Breast epithelium (tissue), 4 donors: Measurements from ENCODE around the gene ATG10. TPM values are rescaled to one million over a fixed set of nuclear protein-coding genes. Genes with fewer than 3 reads are reported as not detected.

Experiments used
- DNase-seq, 2 donors: peaks; one replicate each; pipeline ENCODE4 v3.0.0-alpha.2; 2019; ENCODE audit warnings: low spot score in 2 of 2
- H3K27ac ChIP-seq, 2 donors: fragments of 200-600 bp; sonication (generic) in 1 of 2; one replicate each; pipeline ENCODE4 v1.5.1; 2016 to 2019; ENCODE audit warnings: mild to moderate bottlenecking in 1 of 2
- H3K27me3 ChIP-seq, 2 donors: fragments of 200-600 bp; sonication (generic) in 1 of 2; one replicate each; pipeline versions ENCODE4 v1.5.1 to v1.6.0; 2017 to 2019; ENCODE audit warnings: control low read depth in 1 of 2, mild to moderate bottlenecking in 1 of 2
- H3K36me3 ChIP-seq: fragments of 200-600 bp; one replicate; pipeline ENCODE4 v1.5.1; 2019
- H3K4me1 ChIP-seq, 2 donors: fragments of 200-600 bp; sonication (generic); one replicate each; pipeline ENCODE4 v1.5.1; 2016 to 2019; ENCODE audit warnings: control low read depth in 1 of 2
- H3K4me3 ChIP-seq, 3 donors: fragments of 200-600 bp; sonication (generic); 1 replicate in 2 of 3; 2 replicates in 1 of 3; pipeline ENCODE4 v1.5.1; 2016 to 2019; ENCODE audit warnings: mild to moderate bottlenecking in 3 of 3, moderate library complexity in 2 of 3
- H3K9me3 ChIP-seq, 2 donors: fragments of 200-600 bp; sonication (generic) in 1 of 2; one replicate each; pipeline ENCODE4 v1.5.1; 2016 to 2019; ENCODE audit warnings: control low read depth in 1 of 2
- POLR2A ChIP-seq: fragments of 450-650 bp; IDR thresholded peaks from one replicate; pipeline ENCODE4 v1.6.1; 2016; ENCODE audit warnings: antibody characterized with exemption, mild to moderate bottlenecking, moderate library complexity
- POLR2AphosphoS5 ChIP-seq, 3 donors: sonication (generic); formaldehyde crosslinking; IDR thresholded peaks; one replicate each; pipeline ENCODE4 v1.6.1; 2017; ENCODE audit warnings: antibody characterized with exemption in 3 of 3
- intact Hi-C: fragments of 100-400 bp; cut with DNase I; formaldehyde crosslinking; loops from one replicate; pipeline ENCODE4 v1.15.1; 2023; ENCODE audit warnings: low total_unique reads
- total RNA-seq, 3 donors: library from RNA; depleted of rRNA; stranded (reverse); fragments of >200 nt; gene quantifications; one replicate each; pipeline ENCODE4 v1.1.0, GENCODE V29; 2016
- TF ChIP-seq, protein P1 (sequence below), 3 donors: fragments of 450-650 bp; IDR thresholded peaks; one replicate each; pipeline ENCODE4 v1.5.1; 2016 to 2017; ENCODE audit warnings: antibody characterized with exemption in 3 of 3, mild to moderate bottlenecking in 3 of 3, moderate library complexity in 3 of 3

Gene ATG10
- total RNA-seq, 3 donors from 2014 or later = 5.2 to 9.2 (median 6.6) TPM

DNA sequence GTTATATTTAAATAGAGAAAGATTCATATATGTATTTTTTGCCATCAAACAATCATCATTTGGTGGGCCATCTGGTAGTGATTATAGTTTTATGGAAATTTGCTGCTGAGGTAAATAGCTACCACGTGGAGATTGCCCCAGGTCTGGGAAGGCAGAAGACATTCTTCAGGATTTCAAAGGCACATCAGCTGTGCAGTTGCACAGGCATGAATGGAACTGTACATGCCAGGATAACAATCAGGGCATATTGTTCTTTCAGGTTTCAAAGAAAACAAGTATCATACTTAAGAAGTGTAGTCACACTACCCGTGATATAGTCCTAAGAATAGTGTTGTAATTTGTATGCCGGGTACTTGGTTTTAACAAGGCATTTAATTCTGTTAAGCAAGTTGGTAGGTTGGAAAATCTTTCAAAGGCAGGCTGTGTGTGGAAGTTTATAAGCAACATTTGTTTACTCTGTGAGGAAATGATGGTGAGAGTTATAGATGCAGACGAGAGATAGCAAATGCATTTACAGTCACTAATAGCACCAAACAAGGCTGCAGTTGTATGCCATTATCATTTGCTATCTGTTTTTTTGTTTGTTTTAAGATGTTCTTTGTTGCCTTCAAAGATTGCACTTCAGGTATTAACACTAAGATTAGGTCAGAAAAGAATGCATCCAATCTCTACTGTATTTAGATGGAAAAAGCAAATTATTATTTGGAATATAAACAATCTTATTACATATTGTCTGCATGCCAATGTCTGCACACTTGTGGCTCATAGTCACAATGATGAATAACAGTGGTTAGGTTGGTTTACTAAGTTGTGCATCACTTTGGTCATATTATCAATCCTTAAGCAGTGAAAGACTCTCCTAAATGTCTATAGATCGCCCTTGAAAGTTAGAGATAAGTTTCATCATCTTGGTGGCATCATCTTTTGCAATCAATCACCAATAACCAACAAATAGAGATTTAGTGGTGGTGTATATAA is 251.1 kb downstream of the ATG10 start:
- DNase-seq = no peak
- Histone ChIP-seq H3K27ac (no peak overlapping the region), H3K9me3 (no peaks in the 10 kb centered on the region), H3K4me1 (no peaks in the 10 kb centered on the region), H3K36me3 (no peaks in the 10 kb centered on the region), H3K27me3 (no peaks in the 10 kb centered on the region), H3K4me3 (no peak overlapping the region)
- intact Hi-C loops = loop anchor here (10.0 kb wide), 1 partner anchor 1018 kb away; no protein-coding TSS in a partner anchor
- no peak for TF ChIP-seq POLR2A
- no peak for TF ChIP-seq POLR2AphosphoS5 (IDR thresholded peaks at IDR 0.05)
- TF ChIP-seq, protein P1, sequence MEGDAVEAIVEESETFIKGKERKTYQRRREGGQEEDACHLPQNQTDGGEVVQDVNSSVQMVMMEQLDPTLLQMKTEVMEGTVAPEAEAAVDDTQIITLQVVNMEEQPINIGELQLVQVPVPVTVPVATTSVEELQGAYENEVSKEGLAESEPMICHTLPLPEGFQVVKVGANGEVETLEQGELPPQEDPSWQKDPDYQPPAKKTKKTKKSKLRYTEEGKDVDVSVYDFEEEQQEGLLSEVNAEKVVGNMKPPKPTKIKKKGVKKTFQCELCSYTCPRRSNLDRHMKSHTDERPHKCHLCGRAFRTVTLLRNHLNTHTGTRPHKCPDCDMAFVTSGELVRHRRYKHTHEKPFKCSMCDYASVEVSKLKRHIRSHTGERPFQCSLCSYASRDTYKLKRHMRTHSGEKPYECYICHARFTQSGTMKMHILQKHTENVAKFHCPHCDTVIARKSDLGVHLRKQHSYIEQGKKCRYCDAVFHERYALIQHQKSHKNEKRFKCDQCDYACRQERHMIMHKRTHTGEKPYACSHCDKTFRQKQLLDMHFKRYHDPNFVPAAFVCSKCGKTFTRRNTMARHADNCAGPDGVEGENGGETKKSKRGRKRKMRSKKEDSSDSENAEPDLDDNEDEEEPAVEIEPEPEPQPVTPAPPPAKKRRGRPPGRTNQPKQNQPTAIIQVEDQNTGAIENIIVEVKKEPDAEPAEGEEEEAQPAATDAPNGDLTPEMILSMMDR (IDR thresholded peaks at IDR 0.05) = no peak

DNA sequence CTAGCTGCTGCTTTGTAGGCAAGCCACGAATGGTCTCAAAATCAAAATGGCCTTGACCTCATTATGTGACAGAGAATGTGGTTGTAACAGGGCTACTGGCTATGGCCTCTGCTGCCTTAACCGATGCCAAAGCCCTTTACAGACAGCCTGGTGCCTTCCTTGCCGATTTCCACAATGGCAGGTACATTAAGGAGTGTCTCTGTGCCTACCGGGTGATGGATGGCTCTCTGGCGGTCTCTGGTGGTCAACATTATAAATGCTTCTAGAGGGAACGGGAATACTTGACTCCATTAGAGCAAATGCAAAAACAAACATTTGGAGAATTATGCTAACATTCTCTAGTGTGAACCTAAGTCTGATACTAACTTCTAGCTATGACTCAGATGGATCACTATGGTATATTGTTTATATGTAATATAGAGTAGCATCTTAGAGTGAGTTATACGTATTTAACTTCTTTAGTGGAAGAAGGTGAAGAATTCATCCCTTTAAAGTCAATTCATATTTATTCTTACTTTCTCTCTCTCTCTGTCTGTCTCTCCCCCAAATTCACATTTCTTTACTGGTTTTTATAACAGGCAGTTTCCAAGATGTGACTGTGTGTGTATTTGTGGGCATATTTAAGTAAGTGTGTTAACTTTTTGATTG is 253.8 kb downstream of the ATG10 start:
- Histone ChIP-seq H3K27me3 (no peaks in the 10 kb centered on the region), H3K27ac (no peak overlapping the region), H3K36me3 (no peaks in the 10 kb centered on the region), H3K9me3 (no peaks in the 10 kb centered on the region), H3K4me1 (no peaks in the 10 kb centered on the region), H3K4me3 (no peak overlapping the region)
- TF ChIP-seq POLR2AphosphoS5 (IDR thresholded peaks at IDR 0.05) (no peak), POLR2A (no peak)
- TF ChIP-seq, protein P1 (IDR thresholded peaks at IDR 0.05) = peak in 2 of 3 donors; percentile 62 to 67
- DNase-seq = peak; percentile 18 to 53
- intact Hi-C loops = loop anchor here (10.0 kb wide), 1 partner anchor 1021 kb away; no protein-coding TSS in a partner anchor

DNA sequence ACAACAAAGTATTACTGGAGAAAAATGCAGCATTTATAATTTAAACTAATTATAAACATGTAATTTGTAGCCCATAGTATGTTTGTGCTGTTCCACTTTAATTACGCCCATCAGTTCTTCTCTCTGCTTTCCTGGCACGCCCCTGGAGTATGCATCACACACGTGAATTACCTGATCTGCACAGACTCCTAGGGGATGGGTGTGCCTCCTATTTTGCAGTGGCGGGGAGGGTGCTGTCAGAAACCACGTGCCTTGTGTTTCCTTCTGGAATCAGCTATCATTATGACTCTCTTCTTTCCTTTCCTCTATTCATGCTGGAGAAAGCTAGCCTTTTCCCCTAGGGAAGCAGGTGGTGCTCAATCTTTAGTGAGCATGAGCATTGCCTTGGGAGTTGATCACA is 263.1 kb downstream of the ATG10 start:
- DNase-seq = no peak
- H3K9me3 ChIP-seq = no peaks in the 10 kb centered on the region
- no peak overlapping the region for H3K4me3 ChIP-seq
- H3K4me1 ChIP-seq = no peaks in the 10 kb centered on the region
- intact Hi-C loops = no loop called here
- no peak overlapping the region for H3K27ac ChIP-seq
- no peaks in the 10 kb centered on the region for H3K27me3 ChIP-seq
- H3K36me3 ChIP-seq = no peaks in the 10 kb centered on the region
- TF ChIP-seq, protein P1 (IDR thresholded peaks at IDR 0.05) = no peak
- TF ChIP-seq POLR2AphosphoS5 (IDR thresholded peaks at IDR 0.05) = no peak
- no peak for TF ChIP-seq POLR2A

DNA sequence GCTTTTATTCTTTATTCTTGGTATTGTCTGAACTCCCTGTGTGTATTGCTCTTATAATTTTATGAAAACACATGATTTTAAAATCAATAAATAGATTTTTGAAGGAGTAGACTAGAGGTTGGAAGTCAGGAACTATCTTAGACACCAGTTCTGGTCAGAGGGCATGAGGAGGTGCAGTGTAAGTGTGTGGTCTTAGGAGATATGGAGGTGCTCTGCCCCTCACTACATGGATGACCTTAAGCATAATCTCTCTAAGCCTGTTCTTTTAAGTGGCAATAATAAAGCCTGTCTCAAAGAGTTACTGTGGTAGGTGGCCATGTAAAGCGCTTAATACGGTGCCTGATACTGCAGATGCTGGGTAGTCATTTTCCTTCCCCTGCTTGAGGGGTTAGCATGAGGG is 272.3 kb downstream of the ATG10 start:
- no peaks in the 10 kb centered on the region for H3K36me3 ChIP-seq
- TF ChIP-seq POLR2AphosphoS5 (IDR thresholded peaks at IDR 0.05) = no peak
- TF ChIP-seq, protein P1 (IDR thresholded peaks at IDR 0.05) = no peak
- no peak for TF ChIP-seq POLR2A
- H3K4me1 ChIP-seq = no peaks in the 10 kb centered on the region
- no peak overlapping the region for H3K4me3 ChIP-seq
- intact Hi-C loops = no loop called here
- DNase-seq = no peak
- no peak overlapping the region for H3K27ac ChIP-seq
- H3K9me3 ChIP-seq = peaks cover 3 to 11% of the 10 kb centered on the region in 2 donors
- H3K27me3 ChIP-seq = no peaks in the 10 kb centered on the region
